GM21390 (cell line): ENCODE measurements around the gene CAPG.
A peak's percentile ranks its signal among the peaks of the same experiment; 100 is the strongest.

Source experiments
- ATAC-seq: cut with Tn5 transposase; IDR thresholded peaks from one replicate; pipeline ENCODE4 v1.9.1; 2021; ENCODE audit not compliant: unreplicated experiment

Gene CAPG

DNA sequence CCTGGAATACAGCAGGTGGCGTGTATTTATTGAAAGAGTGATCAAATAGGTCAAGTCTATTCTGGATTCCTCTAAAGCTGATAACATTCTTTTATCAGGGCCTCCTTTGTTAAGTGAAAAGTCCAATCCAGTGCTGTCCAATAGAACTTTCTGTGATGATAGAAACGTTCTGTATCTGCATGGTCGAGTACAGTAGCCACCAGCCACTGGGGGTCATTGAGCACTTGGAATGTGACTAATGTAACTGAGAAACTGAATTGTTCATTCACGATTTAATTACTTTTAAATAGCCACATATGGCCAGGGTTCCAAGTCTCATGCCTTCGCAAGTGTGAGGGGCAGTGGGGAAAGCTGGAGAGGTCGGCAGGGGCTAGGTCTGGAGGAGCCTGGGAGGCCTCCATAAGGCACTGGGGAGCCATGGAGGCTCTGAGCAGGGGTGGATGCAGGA, 28.9 kb upstream of the CAPG start:
- ATAC-seq, result no peak

DNA sequence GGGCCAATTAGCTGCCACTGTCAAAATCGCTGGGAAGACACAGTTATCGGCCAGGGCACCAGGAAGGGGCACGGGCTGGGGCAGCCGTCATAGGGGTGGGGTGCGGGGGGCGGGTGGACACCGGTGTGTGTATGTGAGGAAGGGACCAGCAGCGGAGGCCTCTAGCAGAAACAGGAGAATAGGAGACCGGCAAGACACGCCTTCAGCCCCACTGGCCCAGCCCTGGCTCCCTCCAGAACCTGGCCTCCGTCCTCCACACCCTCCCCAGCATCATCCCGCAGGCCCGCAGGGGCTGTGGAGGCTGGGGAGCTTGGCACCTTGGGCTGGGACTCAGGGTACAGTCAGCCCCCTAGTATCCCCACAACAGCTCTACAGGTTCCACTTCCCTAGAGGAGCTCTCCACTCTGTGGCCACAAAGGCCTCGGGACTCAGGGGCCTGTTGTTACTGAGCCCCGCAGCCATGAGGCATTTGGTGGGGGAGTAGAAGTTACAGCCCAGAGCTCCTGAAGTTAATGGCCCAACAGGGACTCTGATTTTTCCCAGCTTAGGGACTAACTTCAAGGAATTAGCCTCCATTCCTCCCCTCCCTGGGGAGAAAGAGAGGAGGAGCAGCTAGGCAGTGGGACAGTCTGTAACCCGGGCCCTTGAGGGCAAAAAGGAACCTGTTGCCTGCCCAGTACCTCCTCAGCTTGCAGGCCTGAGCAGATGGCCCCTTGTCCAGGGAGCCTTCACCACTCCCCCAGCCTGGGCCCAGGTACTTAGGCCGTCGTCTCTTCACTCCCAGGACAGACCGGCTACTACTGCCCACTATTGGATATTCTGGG, 28.2 kb upstream of the CAPG start:
- ATAC-seq, result no peak

GRCh38 chr2:85437488-85438200, 27.5 kb upstream of the CAPG start:
- ATAC-seq, result peak; percentile 84

GRCh38 chr2:85436836-85437487, 26.8 kb upstream of the CAPG start:
- ATAC-seq, result peak; percentile 11

DNA sequence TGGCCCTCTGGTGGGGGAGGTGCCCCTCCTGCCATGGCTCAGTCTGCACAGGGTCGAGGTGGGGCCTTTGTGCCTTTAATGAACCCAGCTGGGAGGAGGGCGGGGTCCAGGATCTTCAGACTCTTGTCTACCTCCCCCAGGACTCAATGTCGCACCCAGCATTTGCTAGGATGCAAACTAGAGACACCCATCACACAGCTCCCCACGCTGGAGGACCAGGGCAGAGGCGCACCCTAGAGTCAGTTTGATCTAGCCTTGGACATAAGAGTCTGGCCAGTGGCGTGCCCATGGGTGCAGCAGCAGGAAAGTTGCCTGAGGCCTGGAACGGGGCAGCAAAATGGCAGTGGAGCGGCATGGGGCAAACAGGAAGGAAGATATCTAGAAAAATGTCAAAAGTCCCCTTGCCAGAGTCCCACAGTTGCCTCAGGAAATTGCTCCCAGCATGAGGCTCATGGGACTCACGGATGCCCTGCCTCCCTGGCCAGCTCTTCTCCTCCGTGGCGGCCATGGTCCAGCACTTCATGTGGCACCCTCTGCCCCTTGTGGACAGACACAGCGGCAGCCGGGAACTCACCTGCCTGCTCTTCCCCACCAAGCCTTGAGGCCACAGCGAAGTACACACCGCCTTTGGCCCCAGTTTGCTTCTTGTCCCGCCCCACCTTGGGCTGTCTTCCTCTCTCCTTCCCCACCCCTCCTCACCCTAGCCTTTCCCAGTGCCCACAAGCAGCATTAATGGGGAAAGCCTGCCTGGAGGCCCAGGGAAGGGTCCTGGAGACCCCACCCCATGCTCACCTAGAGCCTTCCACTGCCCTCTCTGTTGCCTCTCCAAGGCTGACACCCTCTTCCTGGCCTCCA, 26.0 kb upstream of the CAPG start:
- ATAC-seq, result no peak

DNA sequence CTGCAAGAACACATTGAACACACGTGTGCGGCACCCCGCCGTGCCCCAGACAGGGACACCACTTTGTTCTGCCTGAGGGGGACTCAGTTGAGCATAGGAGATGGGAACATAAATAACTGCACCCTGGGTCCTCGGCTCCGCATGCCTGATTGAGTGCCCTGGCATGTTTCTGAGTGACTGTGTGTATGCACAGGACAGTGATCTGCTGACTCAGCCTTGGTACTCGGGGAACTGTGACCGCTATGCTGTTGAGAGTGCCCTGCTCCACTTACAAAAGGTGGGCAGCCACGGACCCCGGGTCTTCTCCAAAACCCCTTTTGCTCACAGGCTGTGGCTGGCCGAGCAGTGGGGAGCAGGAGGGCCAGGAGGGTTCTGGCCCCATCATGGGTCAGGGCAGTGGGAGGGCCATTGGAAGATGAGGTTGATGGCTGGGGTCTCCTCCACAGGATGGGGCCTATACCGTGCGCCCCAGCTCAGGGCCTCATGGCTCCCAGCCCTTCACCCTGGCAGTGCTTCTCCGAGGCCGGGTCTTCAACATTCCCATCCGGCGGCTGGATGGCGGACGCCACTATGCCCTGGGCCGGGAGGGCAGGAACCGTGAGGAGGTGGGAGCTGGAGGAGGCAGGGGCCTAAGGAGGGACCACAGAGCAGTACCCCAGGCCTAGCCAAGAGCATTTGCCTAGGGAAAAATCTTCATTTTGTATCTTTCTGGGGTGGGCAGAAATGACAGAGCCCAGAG, 25.2 kb upstream of the CAPG start:
- ATAC-seq, result no peak

GRCh38 chr2:85434696-85435095, 24.5 kb upstream of the CAPG start:
- no peak for ATAC-seq

GRCh38 chr2:85433511-85434089, 23.4 kb upstream of the CAPG start:
- ATAC-seq, result no peak

DNA sequence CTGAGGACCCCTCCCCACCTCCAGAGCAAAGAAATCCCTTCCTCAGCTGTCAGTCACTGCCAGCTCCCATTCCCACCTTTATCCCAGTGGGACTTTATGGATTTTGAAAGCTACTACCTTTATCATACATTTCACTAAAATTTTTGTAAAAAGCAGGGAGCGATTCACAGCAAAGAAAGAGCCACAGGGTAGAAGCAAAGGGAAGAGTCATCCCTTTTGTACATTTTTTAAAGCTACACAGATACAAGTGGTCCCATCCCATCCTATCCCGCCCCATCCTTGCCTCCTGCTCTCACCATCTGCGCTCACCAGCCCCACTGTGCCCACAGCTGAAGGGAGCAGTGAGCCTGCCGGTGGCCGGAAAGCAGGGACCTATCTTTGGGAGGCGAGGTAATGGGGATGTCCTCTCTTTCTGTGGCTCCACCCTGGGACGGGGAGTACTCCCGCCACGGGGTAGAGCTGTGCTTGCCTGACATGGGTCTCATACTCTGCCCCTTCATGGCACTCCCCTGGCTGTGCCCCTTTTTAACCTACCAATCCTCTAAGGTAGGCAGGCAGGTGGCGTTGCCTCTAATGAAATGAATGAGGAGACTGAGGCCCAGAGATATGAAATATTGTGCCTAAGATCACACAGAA, 21.5 kb upstream of the CAPG start:
- ATAC-seq, result no peak

DNA sequence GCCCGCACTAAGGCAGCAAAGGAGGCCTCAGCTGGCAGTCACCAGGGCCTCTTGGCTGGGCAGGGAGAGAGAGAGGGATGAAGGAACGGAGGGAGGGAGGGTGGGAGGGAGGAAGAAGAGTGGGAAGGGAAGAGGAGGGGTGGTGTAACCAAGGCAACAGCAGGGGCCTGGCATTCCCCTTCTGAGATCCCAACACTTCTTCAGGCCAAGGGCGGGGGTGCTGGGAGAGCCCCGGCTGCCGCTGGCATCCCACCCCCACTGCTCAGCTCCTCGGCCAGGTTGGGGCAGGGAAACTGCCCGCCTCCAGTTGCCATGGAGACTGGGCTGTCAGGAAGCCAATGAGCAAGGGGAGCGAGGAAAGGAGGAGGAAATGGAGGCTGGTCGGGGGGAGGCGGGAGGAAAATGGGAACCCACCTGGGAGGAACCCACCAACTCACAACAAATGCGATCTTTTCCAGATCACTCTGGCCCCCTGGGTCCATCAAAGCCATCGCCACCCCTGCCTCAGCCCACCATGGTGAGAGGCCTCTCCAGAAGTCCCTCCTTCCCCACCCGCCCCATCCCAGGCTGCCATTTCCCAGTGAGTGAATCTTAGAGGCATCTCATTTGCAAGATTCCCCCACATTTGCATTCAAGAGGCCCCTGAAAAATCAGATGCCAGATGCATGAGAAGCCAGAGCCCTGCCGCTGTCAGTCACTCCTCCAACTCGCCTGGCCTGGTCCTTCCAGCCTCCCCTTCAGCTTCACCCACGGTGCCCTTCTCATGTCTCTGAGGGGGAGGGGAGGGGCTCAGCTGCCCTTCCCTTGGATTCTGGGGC, 20.8 kb upstream of the CAPG start:
- ATAC-seq, result no peak

- ATAC-seq, result no peak
Measured at GRCh38 chr2:85429924-85430289, 19.7 kb upstream of the CAPG start.

DNA sequence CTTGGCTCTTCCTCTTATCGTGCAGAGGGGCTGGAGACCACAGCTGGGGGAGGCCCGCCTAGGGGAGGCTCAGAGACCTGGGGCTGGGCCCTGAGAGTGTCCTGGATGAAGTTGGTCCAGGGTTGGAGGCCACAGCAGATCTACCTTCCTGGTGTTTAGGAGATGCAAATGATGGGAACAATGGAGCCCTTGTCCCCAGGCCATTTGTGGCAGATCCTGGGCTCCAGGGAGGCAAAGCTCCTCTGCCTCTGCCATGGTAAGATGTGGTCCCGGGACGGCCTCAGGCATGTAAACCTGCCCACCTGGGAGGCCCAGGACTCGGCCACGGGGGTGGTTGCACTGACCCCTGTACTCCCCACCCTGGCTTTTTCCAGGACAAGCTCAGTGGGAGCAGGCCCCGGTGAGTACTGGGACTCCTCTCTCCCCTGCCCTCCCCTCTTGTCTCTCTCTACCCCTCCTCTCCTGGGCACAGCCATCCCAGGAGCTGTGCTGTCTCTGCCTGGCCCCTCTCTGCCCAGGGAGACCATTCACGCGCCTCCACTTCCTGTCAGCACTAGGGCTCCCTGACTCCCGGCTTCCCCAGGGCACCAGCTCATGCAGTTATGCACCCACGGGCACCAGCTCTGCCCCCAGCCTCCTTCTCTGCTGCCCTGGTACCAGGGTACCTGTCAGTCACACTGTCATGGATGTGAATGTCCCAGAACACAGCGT, 19.2 kb upstream of the CAPG start:
- no peak for ATAC-seq

GRCh38 chr2:85428343-85428881, 18.2 kb upstream of the CAPG start:
- no peak for ATAC-seq

DNA sequence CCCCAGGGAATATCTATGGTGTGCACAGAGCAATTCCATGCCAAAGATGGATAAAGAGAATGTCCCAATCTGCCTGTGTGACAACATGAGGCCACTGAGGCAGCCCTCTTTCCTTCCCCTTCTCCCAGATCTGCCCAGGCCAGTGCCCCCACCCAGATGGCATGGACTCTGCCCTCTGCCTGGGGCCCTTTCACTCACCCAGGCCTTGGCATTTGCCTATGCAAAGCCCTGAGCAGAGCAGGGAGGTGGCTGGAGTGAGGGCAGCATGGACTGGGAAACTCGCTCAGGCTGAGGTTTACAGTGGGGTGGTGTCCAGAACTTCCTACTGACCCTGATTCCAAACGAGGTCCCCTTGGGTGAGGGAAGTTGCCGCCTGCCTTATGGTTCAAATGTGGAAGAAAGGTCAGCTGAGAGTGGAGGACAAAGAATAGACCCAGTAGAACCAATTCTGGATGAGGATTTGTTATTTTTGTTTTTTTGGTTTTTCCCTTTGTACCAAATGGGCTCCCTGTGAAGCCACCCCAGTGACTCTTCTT, 17.2 kb upstream of the CAPG start:
- no peak for ATAC-seq

GRCh38 chr2:85425588-85425987, 15.4 kb upstream of the CAPG start:
- ATAC-seq, result no peak

DNA sequence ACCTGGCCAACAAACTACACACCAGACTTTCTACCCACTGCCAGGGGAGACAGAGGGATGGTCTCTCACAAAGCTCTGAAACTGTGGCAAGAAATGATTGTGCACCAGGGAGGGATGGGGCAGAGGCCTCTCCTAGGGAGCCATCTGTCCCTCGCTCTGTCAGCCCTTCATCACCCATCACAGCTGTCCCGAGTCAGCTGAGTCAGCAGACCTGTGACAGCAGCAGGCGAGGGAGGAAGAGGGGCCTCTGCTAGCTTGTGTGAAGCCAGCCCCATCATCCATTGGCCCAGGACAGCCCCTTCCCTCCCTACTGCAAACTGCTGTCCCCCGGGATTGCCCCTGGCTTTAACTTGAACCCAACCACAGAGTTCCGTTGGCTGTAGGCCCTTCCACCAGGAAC, 13.4 kb upstream of the CAPG start:
- ATAC-seq, result no peak

DNA sequence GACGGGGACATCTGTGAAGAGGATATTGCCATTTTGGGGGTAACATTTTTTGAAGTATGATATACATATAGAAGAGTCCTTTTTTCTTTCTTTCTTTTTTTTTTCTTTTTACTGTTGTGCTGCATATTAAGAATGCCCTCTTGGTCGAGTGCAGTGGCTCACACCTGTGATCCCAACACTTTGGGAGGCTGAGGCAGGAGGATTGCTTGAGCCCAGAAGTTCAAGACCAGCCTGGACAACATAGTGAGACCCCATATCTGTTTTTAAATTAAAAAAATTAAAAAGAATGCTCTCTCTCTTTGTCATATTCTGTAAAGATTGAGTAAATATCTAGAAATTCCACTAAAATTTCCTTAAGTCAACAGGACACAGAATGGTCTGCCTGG, 11.9 kb upstream of the CAPG start:
- no peak for ATAC-seq
